Panc1 (cell line): Measurements from ENCODE around the gene RAB21.

Source experiments
- CTCF ChIP-seq: fragments of 450-650 bp; IDR thresholded peaks from 2 replicates; pipeline ENCODE4 v1.5.1; 2017; ENCODE audit warnings: mild to moderate bottlenecking
- POLR2AphosphoS5 ChIP-seq: IDR thresholded peaks from 2 replicates; pipeline ENCODE4 v1.6.1; 2012; ENCODE audit warnings: mild to moderate bottlenecking, low read depth, low read length, moderate library complexity
- REST ChIP-seq, 2 experiments: IDR thresholded peaks; 2 replicates each; pipeline ENCODE4 v1.6.1; 2011 to 2012; ENCODE audit warnings: low read depth in 2 of 2, control low read depth in 1 of 2, low read length in 1 of 2, mild to moderate bottlenecking in 1 of 2, moderate library complexity in 1 of 2; ENCODE audit not compliant: insufficient read depth in 1 of 2
- SIN3A ChIP-seq: IDR thresholded peaks from 2 replicates; pipeline ENCODE4 v1.6.1; 2012; ENCODE audit warnings: low read depth, mild to moderate bottlenecking, low read length, moderate library complexity, borderline replicate concordance; ENCODE audit not compliant: insufficient read depth
- TCF7L2 ChIP-seq: IDR thresholded peaks from 2 replicates; pipeline ENCODE4 v1.6.1; 2011; ENCODE audit warnings: mild to moderate bottlenecking, low read depth, low read length, inconsistent platforms

GRCh38 chr12:71791473-71792150 is 36.9 kb downstream of the RAB21 start:
- TF ChIP-seq CTCF (no peak), REST (IDR thresholded peaks at IDR 0.05; ENCODE audit: insufficient read depth in 1 of 2, low read depth in 2 of 2, low read length in 1 of 2) (no peak), POLR2AphosphoS5 (no peak), SIN3A (no peak), TCF7L2 (no peak)
